ENCODE measurements around the gene HSPB3.

The HSPB3 gene

DNA sequence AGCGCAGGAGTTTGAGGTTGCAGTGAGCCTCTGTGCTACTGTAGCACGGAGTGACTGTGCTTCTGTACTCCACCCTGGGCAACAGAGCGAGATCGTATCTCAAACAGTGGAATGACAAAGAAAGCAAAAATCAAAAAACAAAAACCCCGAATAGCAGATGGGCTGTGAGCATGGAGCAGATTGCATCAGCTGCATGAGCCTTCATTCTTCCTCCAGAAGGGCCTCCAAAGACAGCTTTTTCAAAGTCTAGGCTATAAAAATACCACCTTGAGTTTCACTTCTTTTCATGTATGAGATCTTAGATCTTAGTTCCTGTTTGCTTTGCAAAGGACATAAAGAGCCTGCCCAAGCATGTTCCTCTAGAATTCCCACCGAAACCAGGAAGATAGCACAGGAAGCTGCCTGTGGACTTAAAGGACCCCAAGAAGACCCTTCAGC lies 15.0 kb upstream of the HSPB3 start:
- Histone ChIP-seq H2AFZ (ENCODE audit: low read depth, low read length) (no peak overlapping the region), H3K9ac (ENCODE audit: low read length) (peak overlapping the region; percentile 29; the same call in 1 of the 2 replicates), H3K9me3 (ENCODE audit: insufficient read depth, low read length) (no peaks in the 10 kb centered on the region), H3K4me3 (ENCODE audit: low read length) (peak overlapping the region; percentile 54), H3K4me1 (ENCODE audit: low read length) (peaks cover 43% of the 10 kb centered on the region), H3K36me3 (replicated peaks; ENCODE audit: low read depth, low read length) (no peaks in the 10 kb centered on the region), H3K79me2 (ENCODE audit: low read length) (no peaks in the 10 kb centered on the region), H3K27me3 (ENCODE audit: low read depth, low read length) (peaks cover 13% of the 10 kb centered on the region), H3K4me2 (ENCODE audit: low read length) (peak overlapping the region; percentile 76), H3K27ac (ENCODE audit: low read length) (peak overlapping the region; percentile 74), H4K20me1 (ENCODE audit: insufficient read depth, low read length) (no peaks in the 10 kb centered on the region)
- TF ChIP-seq, protein P1, sequence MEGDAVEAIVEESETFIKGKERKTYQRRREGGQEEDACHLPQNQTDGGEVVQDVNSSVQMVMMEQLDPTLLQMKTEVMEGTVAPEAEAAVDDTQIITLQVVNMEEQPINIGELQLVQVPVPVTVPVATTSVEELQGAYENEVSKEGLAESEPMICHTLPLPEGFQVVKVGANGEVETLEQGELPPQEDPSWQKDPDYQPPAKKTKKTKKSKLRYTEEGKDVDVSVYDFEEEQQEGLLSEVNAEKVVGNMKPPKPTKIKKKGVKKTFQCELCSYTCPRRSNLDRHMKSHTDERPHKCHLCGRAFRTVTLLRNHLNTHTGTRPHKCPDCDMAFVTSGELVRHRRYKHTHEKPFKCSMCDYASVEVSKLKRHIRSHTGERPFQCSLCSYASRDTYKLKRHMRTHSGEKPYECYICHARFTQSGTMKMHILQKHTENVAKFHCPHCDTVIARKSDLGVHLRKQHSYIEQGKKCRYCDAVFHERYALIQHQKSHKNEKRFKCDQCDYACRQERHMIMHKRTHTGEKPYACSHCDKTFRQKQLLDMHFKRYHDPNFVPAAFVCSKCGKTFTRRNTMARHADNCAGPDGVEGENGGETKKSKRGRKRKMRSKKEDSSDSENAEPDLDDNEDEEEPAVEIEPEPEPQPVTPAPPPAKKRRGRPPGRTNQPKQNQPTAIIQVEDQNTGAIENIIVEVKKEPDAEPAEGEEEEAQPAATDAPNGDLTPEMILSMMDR (IDR thresholded peaks at IDR 0.05; ENCODE audit: low read depth, low read length) = no peak
- TF ChIP-seq EZH2phosphoT487 (IDR thresholded peaks at IDR 0.05; ENCODE audit: low read depth) = no peak

DNA sequence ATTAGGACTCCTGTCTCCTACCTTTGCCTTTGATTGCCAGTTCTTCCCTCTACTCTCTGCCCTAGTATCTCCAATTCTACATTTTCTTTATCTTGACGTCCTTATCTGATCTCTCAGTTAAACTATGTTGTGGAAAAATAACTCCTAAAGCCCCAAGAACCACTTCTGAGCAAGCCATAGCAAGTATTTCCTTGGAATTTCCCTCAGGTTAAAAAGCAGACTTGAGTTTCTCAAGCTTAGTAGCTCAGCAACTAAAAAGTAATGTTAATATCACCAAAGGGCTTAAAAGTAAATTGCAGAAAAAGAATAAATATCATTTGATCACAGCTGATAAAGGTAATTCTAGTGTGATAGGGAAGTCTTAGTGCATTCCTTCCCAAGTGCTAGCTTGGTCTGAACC lies 13.2 kb upstream of the HSPB3 start:
- Histone ChIP-seq H3K36me3 (replicated peaks; ENCODE audit: low read depth, low read length) (no peaks in the 10 kb centered on the region), H3K4me2 (ENCODE audit: low read length) (no peak overlapping the region), H3K9ac (ENCODE audit: low read length) (no peak overlapping the region), H4K20me1 (ENCODE audit: insufficient read depth, low read length) (no peaks in the 10 kb centered on the region), H3K27me3 (ENCODE audit: low read depth, low read length) (peaks cover 13% of the 10 kb centered on the region), H2AFZ (ENCODE audit: low read depth, low read length) (no peak overlapping the region), H3K27ac (ENCODE audit: low read length) (no peak overlapping the region), H3K9me3 (ENCODE audit: insufficient read depth, low read length) (no peaks in the 10 kb centered on the region), H3K4me1 (ENCODE audit: low read length) (peaks cover 43% of the 10 kb centered on the region), H3K4me3 (ENCODE audit: low read length) (no peak overlapping the region), H3K79me2 (ENCODE audit: low read length) (no peaks in the 10 kb centered on the region)
- TF ChIP-seq EZH2phosphoT487 (IDR thresholded peaks at IDR 0.05; ENCODE audit: low read depth) = no peak
- TF ChIP-seq, protein P1 (IDR thresholded peaks at IDR 0.05; ENCODE audit: low read depth, low read length) = no peak

DNA sequence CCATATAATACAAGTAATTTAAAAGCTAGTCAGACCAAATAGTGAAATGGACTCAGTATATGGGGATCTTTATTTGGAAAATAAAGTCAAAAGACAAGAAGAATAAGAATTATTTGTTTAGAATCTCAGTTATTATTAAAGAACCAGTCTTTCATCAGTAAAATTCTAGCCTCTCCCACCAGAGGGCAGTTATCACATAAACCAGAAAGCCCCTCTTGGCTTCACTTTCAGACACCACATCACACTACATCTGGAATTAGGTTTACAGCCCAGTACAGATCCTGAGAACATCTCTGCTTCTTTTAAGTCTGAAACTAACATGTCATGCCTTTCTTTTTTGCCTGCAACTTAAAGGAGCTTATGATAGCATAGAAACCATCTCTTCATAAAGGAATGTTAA lies 12.2 kb upstream of the HSPB3 start:
- no peaks in the 10 kb centered on the region for H3K9me3 ChIP-seq (ENCODE audit: insufficient read depth, low read length)
- H3K4me2 ChIP-seq (ENCODE audit: low read length) = no peak overlapping the region
- TF ChIP-seq, protein P1 (IDR thresholded peaks at IDR 0.05; ENCODE audit: low read depth, low read length) = peak; percentile 54
- TF ChIP-seq EZH2phosphoT487 (IDR thresholded peaks at IDR 0.05; ENCODE audit: low read depth) = no peak
- no peak overlapping the region for H3K4me3 ChIP-seq (ENCODE audit: low read length)
- no peaks in the 10 kb centered on the region for H3K36me3 ChIP-seq (replicated peaks; ENCODE audit: low read depth, low read length)
- no peaks in the 10 kb centered on the region for H4K20me1 ChIP-seq (ENCODE audit: insufficient read depth, low read length)
- peaks cover 41% of the 10 kb centered on the region for H3K4me1 ChIP-seq (ENCODE audit: low read length)
- peaks cover 16% of the 10 kb centered on the region for H3K27me3 ChIP-seq (ENCODE audit: low read depth, low read length)
- no peaks in the 10 kb centered on the region for H3K79me2 ChIP-seq (ENCODE audit: low read length)
- H3K27ac ChIP-seq (ENCODE audit: low read length) = no peak overlapping the region
- no peak overlapping the region for H3K9ac ChIP-seq (ENCODE audit: low read length)
- H2AFZ ChIP-seq (ENCODE audit: low read depth, low read length) = no peak overlapping the region

DNA sequence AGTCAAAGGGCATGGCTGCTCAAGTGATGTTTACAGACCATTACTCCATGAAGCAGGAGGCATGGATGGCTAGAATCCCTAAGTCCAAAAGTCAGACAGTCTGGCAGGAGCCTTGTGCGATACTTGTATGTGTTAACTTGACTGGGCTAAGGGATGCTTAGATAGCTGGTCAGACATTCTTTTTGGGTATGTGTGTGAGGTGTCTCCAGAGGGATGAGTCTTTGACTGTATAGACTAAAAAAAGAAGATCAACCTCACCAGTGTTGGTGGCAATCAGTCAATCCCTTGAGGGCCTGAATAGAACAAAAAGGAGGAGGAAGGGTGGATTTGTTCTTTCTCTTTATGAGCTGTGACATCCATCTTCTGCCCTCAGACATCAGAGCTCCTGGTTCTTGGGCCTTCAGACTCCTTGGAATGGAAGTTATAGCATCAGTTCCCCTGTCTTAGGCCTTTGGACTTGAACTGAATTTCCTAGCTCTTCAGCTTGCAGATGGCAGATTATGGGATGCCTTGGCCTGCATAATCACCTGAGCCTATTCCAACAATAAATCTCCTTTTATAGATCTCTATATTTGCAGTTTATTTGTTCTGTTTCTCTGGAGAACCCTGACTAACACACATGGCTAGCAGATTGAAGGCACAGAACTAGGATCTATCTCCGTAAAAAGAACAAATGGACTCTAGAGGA lies 9.7 kb upstream of the HSPB3 start:
- TF ChIP-seq, protein P1 (IDR thresholded peaks at IDR 0.05; ENCODE audit: low read depth, low read length) = no peak
- no peak for TF ChIP-seq EZH2phosphoT487 (IDR thresholded peaks at IDR 0.05; ENCODE audit: low read depth)
- H3K9ac ChIP-seq (ENCODE audit: low read length) = no peak overlapping the region

More for the DNA sequence above, 9.7 kb upstream of the HSPB3 start:
- no peaks in the 10 kb centered on the region for H3K9me3 ChIP-seq (ENCODE audit: insufficient read depth, low read length)
- H3K27me3 ChIP-seq (ENCODE audit: low read depth, low read length) = peaks cover 18% of the 10 kb centered on the region
- no peaks in the 10 kb centered on the region for H4K20me1 ChIP-seq (ENCODE audit: insufficient read depth, low read length)
- no peak overlapping the region for H2AFZ ChIP-seq (ENCODE audit: low read depth, low read length)
- H3K79me2 ChIP-seq (ENCODE audit: low read length) = no peaks in the 10 kb centered on the region
- no peak overlapping the region for H3K4me3 ChIP-seq (ENCODE audit: low read length)
- no peaks in the 10 kb centered on the region for H3K36me3 ChIP-seq (replicated peaks; ENCODE audit: low read depth, low read length)
- H3K4me1 ChIP-seq (ENCODE audit: low read length) = peaks cover 16% of the 10 kb centered on the region
- H3K27ac ChIP-seq (ENCODE audit: low read length) = no peak overlapping the region
- no peak overlapping the region for H3K4me2 ChIP-seq (ENCODE audit: low read length)
